Measurements from ENCODE around the gene AKT1S1. TPM values are rescaled to one million over a fixed set of nuclear protein-coding genes. Genes with fewer than 3 reads are reported as not detected.
A peak's percentile ranks its signal among the peaks of the same experiment; 100 is the strongest.

Gene AKT1S1
- total RNA-seq, 2 experiments from 2014 or later, result 17.5 to 19.5 TPM

- intact Hi-C loops (cut with micrococcal nuclease), result loop anchor here (10.0 kb wide), 1 partner anchor 51 kb away; the partner anchor contains the start of genes ATF5 and NUP62
- Mint-ChIP-seq H3K4me1 (ENCODE audit: low read depth) (peaks cover 26% of the 10 kb centered on the region), H3K27me3 (no peaks in the 10 kb centered on the region), H3K36me3 (ENCODE audit: low read depth) (peaks cover 7% of the 10 kb centered on the region), H3K9me3 (no peaks in the 10 kb centered on the region), H3K27ac (no peak overlapping the region), H3K4me3 (no peak overlapping the region)
- no peak for ATAC-seq
- CTCF ChIA-PET, result no interaction called here
- POLR2A ChIA-PET, result no interaction called here
- no peak for DNase-seq
- no peak for TF ChIP-seq CTCF (IDR thresholded peaks at IDR 0.05)
These were observed 3.3 kb downstream of the AKT1S1 start for GRCh38 chr19:49873834-49874233.

- H3K9me3 Mint-ChIP-seq, result no peaks in the 10 kb centered on the region
- peaks cover 5% of the 10 kb centered on the region for H3K36me3 Mint-ChIP-seq (ENCODE audit: low read depth)
- CTCF ChIA-PET, result no interaction called here
- POLR2A ChIA-PET, result interaction anchor here (0.7 kb wide), 1 partner anchor 42 kb away, joined by 3 read pairs; no protein-coding TSS in a partner anchor
- TF ChIP-seq CTCF (IDR thresholded peaks at IDR 0.05), result no peak
- DNase-seq, result no peak
- ATAC-seq, result no peak
- peaks cover 27% of the 10 kb centered on the region for H3K4me1 Mint-ChIP-seq (ENCODE audit: low read depth)
- no peaks in the 10 kb centered on the region for H3K27me3 Mint-ChIP-seq
- intact Hi-C loops (cut with micrococcal nuclease), result loop anchor here (10.0 kb wide), 1 partner anchor 52 kb away; the partner anchor contains the start of genes ATF5 and NUP62
- no peak overlapping the region for H3K27ac Mint-ChIP-seq
- no peak overlapping the region for H3K4me3 Mint-ChIP-seq
These were observed 4.0 kb downstream of the AKT1S1 start for GRCh38 chr19:49873129-49873521.

GRCh38 chr19:49872245-49873128, 4.7 kb downstream of the AKT1S1 start:
- intact Hi-C loops (cut with micrococcal nuclease), result loop anchor here (10.0 kb wide), 1 partner anchor 52 kb away; the partner anchor contains the start of genes ATF5 and NUP62
- no peak for TF ChIP-seq CTCF (IDR thresholded peaks at IDR 0.05)
- Mint-ChIP-seq H3K4me3 (no peak overlapping the region), H3K27me3 (no peaks in the 10 kb centered on the region), H3K27ac (no peak overlapping the region), H3K9me3 (no peaks in the 10 kb centered on the region), H3K36me3 (ENCODE audit: low read depth) (peaks cover 3% of the 10 kb centered on the region), H3K4me1 (ENCODE audit: low read depth) (peaks cover 28% of the 10 kb centered on the region)
- ATAC-seq, result no peak
- ChIA-PET CTCF (no interaction called here), POLR2A (interaction anchor here (0.7 to 2.1 kb wide), 2 partner anchors 21 to 42 kb away, joined by 3 to 6 read pairs; partner anchors contain the start of gene PTOV1)
- no peak for DNase-seq

GRCh38 chr19:49871349-49871985, 5.7 kb downstream of the AKT1S1 start:
- ChIA-PET CTCF (no interaction called here), POLR2A (interaction anchor here (2.1 kb wide), 1 partner anchor 20 kb away, joined by 6 read pairs; the partner anchor contains the start of gene PTOV1)
- Mint-ChIP-seq H3K36me3 (ENCODE audit: low read depth) (peaks cover 6% of the 10 kb centered on the region), H3K27me3 (no peaks in the 10 kb centered on the region), H3K27ac (peak overlapping the region; percentile 28), H3K9me3 (no peaks in the 10 kb centered on the region), H3K4me3 (no peak overlapping the region), H3K4me1 (ENCODE audit: low read depth) (peaks cover 32% of the 10 kb centered on the region)
- ATAC-seq (no peak), DNase-seq (no peak)
- no peak for TF ChIP-seq CTCF (IDR thresholded peaks at IDR 0.05)
- intact Hi-C loops (cut with micrococcal nuclease), result loop anchor here (10.0 kb wide), 1 partner anchor 53 kb away; the partner anchor contains the start of genes ATF5 and NUP62
